HepG2 (cell line): Measurements from ENCODE around the gene SLC43A3.

Source experiments
- BCL3 ChIP-seq: sonication (generic); formaldehyde crosslinking; IDR thresholded peaks from 2 replicates; pipeline ENCODE4 v1.5.1; 2020; ENCODE audit warnings: mild to moderate bottlenecking, missing genetic modification reagents, moderate library complexity
- CHD2 ChIP-seq: IDR thresholded peaks from 2 replicates; pipeline ENCODE4 v1.6.1; 2011; ENCODE audit warnings: low read depth, low read length, improper control_type of control experiment
- TF ChIP-seq, protein P1 (sequence below): sonication (generic); formaldehyde crosslinking; IDR thresholded peaks from 2 replicates; pipeline ENCODE4 v1.4.0; 2020; ENCODE audit warnings: mild to moderate bottlenecking, missing genetic modification reagents, borderline replicate concordance

DNA sequence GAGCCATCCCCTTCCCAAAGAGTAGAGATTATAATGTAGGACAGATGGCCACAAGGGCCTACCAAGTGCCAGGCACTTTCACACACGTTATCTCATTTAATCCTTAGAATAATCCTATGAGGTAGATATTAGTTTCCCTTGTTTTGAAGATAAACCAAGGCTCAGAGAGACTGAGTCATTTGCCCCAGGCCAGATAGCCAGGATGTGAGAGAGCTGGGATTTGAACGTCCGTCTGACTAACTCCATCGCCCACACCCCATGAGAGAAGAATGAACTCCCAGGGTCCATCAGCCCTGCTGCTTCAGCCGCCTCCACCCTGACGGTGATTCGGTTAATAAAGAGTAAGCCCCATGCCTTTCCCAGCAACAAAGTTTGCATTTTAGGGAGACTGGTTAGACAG is 56.7 kb downstream of the SLC43A3 start:
- TF ChIP-seq BCL3 (CRISPR knock-in tag) (no peak), CHD2 (no peak)
- TF ChIP-seq, protein P1, sequence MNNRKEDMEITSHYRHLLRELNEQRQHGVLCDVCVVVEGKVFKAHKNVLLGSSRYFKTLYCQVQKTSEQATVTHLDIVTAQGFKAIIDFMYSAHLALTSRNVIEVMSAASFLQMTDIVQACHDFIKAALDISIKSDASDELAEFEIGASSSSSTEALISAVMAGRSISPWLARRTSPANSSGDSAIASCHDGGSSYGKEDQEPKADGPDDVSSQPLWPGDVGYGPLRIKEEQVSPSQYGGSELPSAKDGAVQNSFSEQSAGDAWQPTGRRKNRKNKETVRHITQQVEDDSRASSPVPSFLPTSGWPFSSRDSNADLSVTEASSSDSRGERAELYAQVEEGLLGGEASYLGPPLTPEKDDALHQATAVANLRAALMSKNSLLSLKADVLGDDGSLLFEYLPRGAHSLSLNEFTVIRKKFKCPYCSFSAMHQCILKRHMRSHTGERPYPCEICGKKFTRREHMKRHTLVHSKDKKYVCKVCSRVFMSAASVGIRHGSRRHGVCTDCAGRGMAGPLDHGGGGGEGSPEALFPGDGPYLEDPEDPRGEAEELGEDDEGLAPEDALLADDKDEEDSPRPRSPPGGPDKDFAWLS (CRISPR knock-in tag), result no peak
